Measurements from ENCODE around the gene ERVH48-1. TPM values are rescaled to one million over a fixed set of nuclear protein-coding genes. Genes with fewer than 3 reads are reported as not detected.
A peak's percentile ranks its signal among the peaks of the same experiment; 100 is the strongest.
"Not testable (repeated sequence)": the region's sequence is repeated elsewhere in the genome, so short reads cannot be mapped to it uniquely, and the experiment has no call there.

The ERVH48-1 gene
- total and polyA plus RNA-seq, 2 of the 8 experiments (the other 6 are each of a cell fraction or from before 2014, with no cell fraction given) = 4.2 to 17.7 TPM

GRCh38 chr21:42959728-42960127, 34.3 kb upstream of the ERVH48-1 start (continued):
- TF ChIP-seq USF2 (IDR thresholded peaks at IDR 0.05; ENCODE audit: low read length) (no peak), POU5F1 (IDR thresholded peaks at IDR 0.05; ENCODE audit: low read depth, low read length) (peak; percentile 65; the same call in 1 of the 2 replicates), KDM5A (IDR thresholded peaks at IDR 0.05; ENCODE audit: low read length) (no peak), EZH2 (IDR thresholded peaks at IDR 0.05; ENCODE audit: low read depth, low read length, severe bottlenecking) (no peak), GTF2F1 (IDR thresholded peaks at IDR 0.05; ENCODE audit: borderline replicate concordance, low read depth, low read length) (no peak), POLR2AphosphoS5 (IDR thresholded peaks at IDR 0.05; ENCODE audit: low read depth, low read length) (no peak), BACH1 (IDR thresholded peaks at IDR 0.05; ENCODE audit: low read length) (no peak)

- Histone ChIP-seq H3K27ac (ENCODE audit: low read depth, low read length) (peak overlapping the region; percentile 68; the same call in 1 of the 2 replicates), H3K56ac (replicated peaks; ENCODE audit: insufficient read length, low read depth, low read length) (peak overlapping the region; percentile 34), H3K4me1 (replicated peaks in 1 of 4; ENCODE audit: control insufficient read depth in 3 of 4, insufficient read depth in 4 of 4, low read length in 3 of 4) (peaks cover 9 to 28% (median 17%) of the 10 kb centered on the region in 4 experiments), H4K91ac (replicated peaks; ENCODE audit: insufficient read length, low read length) (peak overlapping the region; percentile 69), H3K4ac (replicated peaks; ENCODE audit: insufficient read length, low read depth, low read length) (peak overlapping the region; percentile 36), H2BK20ac (ENCODE audit: low read length) (peak overlapping the region; percentile 49; the same call in 1 of the 2 replicates), H2BK5ac (ENCODE audit: low read depth, low read length) (peak overlapping the region; percentile 98; the same call in 1 of the 2 replicates), H2BK120ac (replicated peaks; ENCODE audit: low read depth, low read length) (peak overlapping the region; percentile 94), H2AK5ac (ENCODE audit: low read depth, low read length) (peak overlapping the region; percentile 90), H3K18ac (ENCODE audit: extremely low read depth, low read length) (peak overlapping the region; percentile 21; the same call in 1 of the 2 replicates), H4K5ac (ENCODE audit: insufficient read length, low read depth, low read length) (peak overlapping the region; percentile 32)
- not testable (repeated sequence) for H3K4me2 ChIP-seq (ENCODE audit: insufficient read depth in 1 of 2, low read depth in 2 of 2, low read length in 2 of 2); H2BK12ac ChIP-seq (ENCODE audit: low read depth, low read length); H3K36me3 ChIP-seq (ENCODE audit: control insufficient read depth in 2 of 4, insufficient read depth in 4 of 4, low read length in 3 of 4); FAIRE-seq; H2AFZ ChIP-seq (ENCODE audit: low read length); H3K23me2 ChIP-seq (ENCODE audit: low read depth, low read length); H3K4me3 ChIP-seq (ENCODE audit: extremely low read depth in 1 of 4, insufficient read depth in 2 of 4, low read depth in 3 of 4, low read length in 4 of 4); H4K8ac ChIP-seq (ENCODE audit: extremely low read depth, insufficient read depth, low read length); H3K79me1 ChIP-seq (ENCODE audit: low read depth, low read length); DNase-seq (ENCODE audit: low read depth in 1 of 2, low spot score in 2 of 2); H2BK15ac ChIP-seq (ENCODE audit: low read length); H3K14ac ChIP-seq (ENCODE audit: insufficient read length); H3K23ac ChIP-seq (ENCODE audit: insufficient read length); H3K9me3 ChIP-seq (ENCODE audit: insufficient read depth in 2 of 2, low read depth in 1 of 2, low read length in 1 of 2); H3K79me2 ChIP-seq (ENCODE audit: control insufficient read depth in 1 of 2, insufficient read depth in 2 of 2, low read length in 2 of 2); H3K27me3 ChIP-seq (replicated peaks in 1 of 4; ENCODE audit: control insufficient read depth in 3 of 4, extremely low read depth in 1 of 4, insufficient read depth in 3 of 4, low read length in 3 of 4); H3K9ac ChIP-seq (replicated peaks in 1 of 4; ENCODE audit: extremely low read depth in 1 of 4, low read depth in 3 of 4, low read length in 3 of 4); H4K20me1 ChIP-seq (replicated peaks in 1 of 2; ENCODE audit: control insufficient read depth in 1 of 2, insufficient read depth in 2 of 2, low read length in 2 of 2)
- 77% methylated on average over 6 of the region's 6 CpGs; no CpG with 5 or more reads in 1 of the 2 experiments for WGBS, 2 experiments (ENCODE audit: extremely low coverage in 1 of 2, insufficient coverage in 1 of 2, insufficient read length in 1 of 2, insufficient replicate concordance in 2 of 2, low coverage in 1 of 2, low lambda C conversion rate in 2 of 2, missing lambda C conversion rate in 1 of 2)
- CTCF ChIA-PET (ENCODE audit: partially characterized antibody) = interaction anchor here (0.6 to 2.7 kb wide), 3 partner anchors 15 to 24 kb away, joined by 3 to 9 read pairs (median 3); no protein-coding TSS in a partner anchor
- POLR2A ChIA-PET (ENCODE audit: partially characterized antibody) = interaction anchor here (0.9 to 5.6 kb wide), 7 partner anchors 9 to 80 kb away, joined by 3 to 37 read pairs (median 4); no protein-coding TSS in a partner anchor
These were observed 32.7 kb upstream of the ERVH48-1 start for GRCh38 chr21:42958122-42958521.
